ENCODE data around the gene ECE1.

GRCh38 chr1:21168444-21168843 lies 121.8 kb downstream of the ECE1 start:
- TF ChIP-seq, protein P1, sequence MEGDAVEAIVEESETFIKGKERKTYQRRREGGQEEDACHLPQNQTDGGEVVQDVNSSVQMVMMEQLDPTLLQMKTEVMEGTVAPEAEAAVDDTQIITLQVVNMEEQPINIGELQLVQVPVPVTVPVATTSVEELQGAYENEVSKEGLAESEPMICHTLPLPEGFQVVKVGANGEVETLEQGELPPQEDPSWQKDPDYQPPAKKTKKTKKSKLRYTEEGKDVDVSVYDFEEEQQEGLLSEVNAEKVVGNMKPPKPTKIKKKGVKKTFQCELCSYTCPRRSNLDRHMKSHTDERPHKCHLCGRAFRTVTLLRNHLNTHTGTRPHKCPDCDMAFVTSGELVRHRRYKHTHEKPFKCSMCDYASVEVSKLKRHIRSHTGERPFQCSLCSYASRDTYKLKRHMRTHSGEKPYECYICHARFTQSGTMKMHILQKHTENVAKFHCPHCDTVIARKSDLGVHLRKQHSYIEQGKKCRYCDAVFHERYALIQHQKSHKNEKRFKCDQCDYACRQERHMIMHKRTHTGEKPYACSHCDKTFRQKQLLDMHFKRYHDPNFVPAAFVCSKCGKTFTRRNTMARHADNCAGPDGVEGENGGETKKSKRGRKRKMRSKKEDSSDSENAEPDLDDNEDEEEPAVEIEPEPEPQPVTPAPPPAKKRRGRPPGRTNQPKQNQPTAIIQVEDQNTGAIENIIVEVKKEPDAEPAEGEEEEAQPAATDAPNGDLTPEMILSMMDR (IDR thresholded peaks at IDR 0.05) = no peak
- TF ChIP-seq POLR2A (IDR thresholded peaks at IDR 0.05) (no peak), POLR2AphosphoS5 (IDR thresholded peaks at IDR 0.05) (no peak), EP300 (IDR thresholded peaks at IDR 0.05) (no peak)
